Liver (tissue), 9 donors: Measurements from ENCODE around the gene LRMDA. TPM values are rescaled to one million over a fixed set of nuclear protein-coding genes. Genes with fewer than 3 reads are reported as not detected.

Source experiments
- DNase-seq: peaks from one replicate; pipeline ENCODE4 v3.0.0-alpha.2; 2017; ENCODE audit warnings: low spot score
- H3K27ac ChIP-seq, 2 donors: one replicate each; pipeline ENCODE4 v1.7.0; 2013; ENCODE audit warnings: inconsistent platforms in 2 of 2, low read length in 2 of 2, control low read depth in 1 of 2, low read depth in 1 of 2, mild to moderate bottlenecking in 1 of 2
- H3K27me3 ChIP-seq, 4 donors: one replicate each; pipeline versions ENCODE4 v1.6.1 to v1.7.0; 2013; ENCODE audit warnings: low read length in 3 of 4, inconsistent platforms in 1 of 4, mild to moderate bottlenecking in 1 of 4, moderate library complexity in 1 of 4; ENCODE audit not compliant: control insufficient read depth in 4 of 4, insufficient read depth in 4 of 4
- H3K36me3 ChIP-seq, 4 donors: one replicate each; pipeline versions ENCODE4 v1.6.1 to v1.7.0; 2013; ENCODE audit warnings: low read length in 3 of 4, mild to moderate bottlenecking in 3 of 4, low read depth in 1 of 4, moderate library complexity in 1 of 4; ENCODE audit not compliant: control insufficient read depth in 4 of 4, insufficient read depth in 3 of 4
- H3K4me1 ChIP-seq, 4 donors: one replicate each; pipeline versions ENCODE4 v1.6.1 to v1.7.0; 2013; ENCODE audit warnings: low read length in 3 of 4, mild to moderate bottlenecking in 3 of 4, moderate library complexity in 1 of 4; ENCODE audit not compliant: control insufficient read depth in 4 of 4, insufficient read depth in 4 of 4
- H3K4me3 ChIP-seq, 3 donors: one replicate each; pipeline versions ENCODE4 v1.6.1 to v1.7.0; 2013; ENCODE audit warnings: low read length in 3 of 3, control low read depth in 1 of 3, low read depth in 1 of 3, mild to moderate bottlenecking in 1 of 3
- H3K9ac ChIP-seq, 2 donors: one replicate each; pipeline ENCODE4 v1.7.0; 2013; ENCODE audit warnings: low read length in 2 of 2, mild to moderate bottlenecking in 2 of 2, moderate library complexity in 2 of 2, control low read depth in 1 of 2, low read depth in 1 of 2
- H3K9me3 ChIP-seq, 4 donors: one replicate each; pipeline versions ENCODE4 v1.6.1 to v1.7.0; 2013; ENCODE audit warnings: low read length in 3 of 4; ENCODE audit not compliant: control insufficient read depth in 4 of 4
- ATF3 ChIP-seq: IDR thresholded peaks from 2 replicates; pipeline ENCODE4 v1.6.1; 2016; ENCODE audit warnings: antibody characterized with exemption
- CTCF ChIP-seq: fragments of 150-350 bp; IDR thresholded peaks from 2 replicates; pipeline ENCODE4 v1.5.1; 2017; ENCODE audit warnings: improper control_type of control experiment, low read depth, low read length; ENCODE audit not compliant: missing input control
- EGR1 ChIP-seq, 2 donors: IDR thresholded peaks; 2 replicates each; pipeline ENCODE4 v1.6.1; 2016 to 2018; ENCODE audit warnings: antibody characterized with exemption in 2 of 2, low read depth in 2 of 2
- FOXA1 ChIP-seq: IDR thresholded peaks from 2 replicates; pipeline ENCODE4 v1.6.1; 2016; ENCODE audit warnings: antibody characterized with exemption
- FOXA2 ChIP-seq: IDR thresholded peaks from 2 replicates; pipeline ENCODE4 v1.6.1; 2016; ENCODE audit warnings: antibody characterized with exemption
- GABPA ChIP-seq, 2 donors: IDR thresholded peaks in 1 of 2; conservative IDR thresholded peaks in 1 of 2; 2 replicates each; pipeline ENCODE4 v1.6.1; 2016; ENCODE audit warnings: antibody characterized with exemption in 2 of 2, mild to moderate bottlenecking in 1 of 2, moderate library complexity in 1 of 2
- HNF4A ChIP-seq, 2 donors: conservative IDR thresholded peaks; 2 replicates each; pipeline ENCODE4 v1.6.1; 2016; ENCODE audit warnings: antibody characterized with exemption in 2 of 2, mild to moderate bottlenecking in 2 of 2
- HNF4G ChIP-seq: IDR thresholded peaks from 2 replicates; pipeline ENCODE4 v1.6.1; 2016; ENCODE audit warnings: antibody characterized with exemption
- JUND ChIP-seq, 2 donors: IDR thresholded peaks; 2 replicates each; pipeline ENCODE4 v1.6.1; 2016; ENCODE audit warnings: antibody characterized with exemption in 2 of 2
- MAX ChIP-seq: IDR thresholded peaks from 2 replicates; pipeline ENCODE4 v1.6.1; 2016; ENCODE audit warnings: antibody characterized with exemption
- NR2F2 ChIP-seq: IDR thresholded peaks from 2 replicates; pipeline ENCODE4 v1.6.1; 2016; ENCODE audit warnings: antibody characterized with exemption
- RAD21 ChIP-seq, 2 donors: IDR thresholded peaks; 2 replicates each; pipeline ENCODE4 v1.6.1; 2016; ENCODE audit warnings: antibody characterized with exemption in 2 of 2, mild to moderate bottlenecking in 2 of 2
- REST ChIP-seq: IDR thresholded peaks from 2 replicates; pipeline ENCODE4 v1.6.1; 2016; ENCODE audit warnings: antibody characterized with exemption, mild to moderate bottlenecking
- RXRA ChIP-seq, 2 donors: IDR thresholded peaks; 2 replicates each; pipeline ENCODE4 v1.6.1; 2017 to 2018; ENCODE audit warnings: antibody characterized with exemption in 2 of 2, mild to moderate bottlenecking in 1 of 2
- SP1 ChIP-seq: IDR thresholded peaks from 2 replicates; pipeline ENCODE4 v1.6.1; 2018; ENCODE audit warnings: antibody characterized with exemption, mild to moderate bottlenecking
- TAF1 ChIP-seq: conservative IDR thresholded peaks from 2 replicates; pipeline ENCODE4 v1.6.1; 2016; ENCODE audit warnings: antibody characterized with exemption, mild to moderate bottlenecking
- YY1 ChIP-seq: IDR thresholded peaks from 2 replicates; pipeline ENCODE4 v1.6.1; 2016; ENCODE audit warnings: antibody characterized with exemption, mild to moderate bottlenecking
- ZBTB33 ChIP-seq: IDR thresholded peaks from 2 replicates; pipeline ENCODE4 v1.6.1; 2016; ENCODE audit warnings: antibody characterized with exemption
- WGBS: extraction: QIAGEN DNeasy Blood & Tissue Kit; methylation state at CpG from one replicate; pipeline ENCODE4 v1.1.7; 2013; 5-methylcytosine and 5-hydroxymethylcytosine counted together
- polyA plus RNA-seq, 2 donors: library from polyadenylated mRNA; stranded (reverse) in 1 of 2; unstranded in 1 of 2; fragments of 200-250 nt in 1 of 2; fragments of >200 nt in 1 of 2; fragmentation: Nextera tagmentation in 1 of 2; extraction: Ambion mirVana in 1 of 2; gene quantifications; one replicate each; pipeline versions ENCODE4 v1.2.1 to v1.2.3, GENCODE V29; 2013 to 2015
- total RNA-seq, 2 donors: library from RNA; depleted of rRNA; stranded (reverse); fragments of >200 nt; gene quantifications; one replicate each; pipeline ENCODE4 v1.2.3, GENCODE V29; 2014
- donor health status: healthy.
- donor health status: healthy.
- donor health status: healthy.
- donor health status: healthy.
- donor health status: healthy.

The LRMDA gene
- total and polyA plus RNA-seq, 4 donors, result 7.9 to 15.8 (median 11.3) TPM

GRCh38 chr10:75806186-75806585, 374.8 kb downstream of the LRMDA start:
- no peak for DNase-seq
- Histone ChIP-seq H3K4me3 (no peak overlapping the region), H3K4me1 (peaks cover 0 to 5% (median 1%) of the 10 kb centered on the region in 4 donors), H3K9me3 (no peaks in the 10 kb centered on the region), H3K27ac (no peak overlapping the region), H3K9ac (no peak overlapping the region), H3K27me3 (no peaks in the 10 kb centered on the region), H3K36me3 (no peaks in the 10 kb centered on the region)
- TF ChIP-seq RXRA (IDR thresholded peaks at IDR 0.05) (no peak), SP1 (no peak), TAF1 (no peak), FOXA1 (no peak), NR2F2 (no peak), HNF4A (conservative IDR thresholded peaks at IDR 0.05) (no peak), HNF4G (no peak), EGR1 (IDR thresholded peaks at IDR 0.05; ENCODE audit: low read depth in 2 of 2) (no peak), GABPA (IDR thresholded peaks at IDR 0.05 in 1 of 2, conservative IDR thresholded peaks at IDR 0.05 in 1 of 2) (no peak), RAD21 (IDR thresholded peaks at IDR 0.05) (no peak), MAX (no peak), FOXA2 (no peak), ZBTB33 (no peak), JUND (IDR thresholded peaks at IDR 0.05) (no peak), ATF3 (no peak), YY1 (no peak), REST (no peak), CTCF (no peak)
- WGBS, result 70% methylated on average over 3 of the region's 3 CpGs
